ENCODE data around the gene EPRS1. TPM values are rescaled to one million over a fixed set of nuclear protein-coding genes. Genes with fewer than 3 reads are reported as not detected.

EPRS1 gene
- total and polyA plus RNA-seq, 9 of the 15 experiments (the other 6 are each of a cell fraction or from before 2014, with no cell fraction given), result 129 to 291 (median 248) TPM

DNA sequence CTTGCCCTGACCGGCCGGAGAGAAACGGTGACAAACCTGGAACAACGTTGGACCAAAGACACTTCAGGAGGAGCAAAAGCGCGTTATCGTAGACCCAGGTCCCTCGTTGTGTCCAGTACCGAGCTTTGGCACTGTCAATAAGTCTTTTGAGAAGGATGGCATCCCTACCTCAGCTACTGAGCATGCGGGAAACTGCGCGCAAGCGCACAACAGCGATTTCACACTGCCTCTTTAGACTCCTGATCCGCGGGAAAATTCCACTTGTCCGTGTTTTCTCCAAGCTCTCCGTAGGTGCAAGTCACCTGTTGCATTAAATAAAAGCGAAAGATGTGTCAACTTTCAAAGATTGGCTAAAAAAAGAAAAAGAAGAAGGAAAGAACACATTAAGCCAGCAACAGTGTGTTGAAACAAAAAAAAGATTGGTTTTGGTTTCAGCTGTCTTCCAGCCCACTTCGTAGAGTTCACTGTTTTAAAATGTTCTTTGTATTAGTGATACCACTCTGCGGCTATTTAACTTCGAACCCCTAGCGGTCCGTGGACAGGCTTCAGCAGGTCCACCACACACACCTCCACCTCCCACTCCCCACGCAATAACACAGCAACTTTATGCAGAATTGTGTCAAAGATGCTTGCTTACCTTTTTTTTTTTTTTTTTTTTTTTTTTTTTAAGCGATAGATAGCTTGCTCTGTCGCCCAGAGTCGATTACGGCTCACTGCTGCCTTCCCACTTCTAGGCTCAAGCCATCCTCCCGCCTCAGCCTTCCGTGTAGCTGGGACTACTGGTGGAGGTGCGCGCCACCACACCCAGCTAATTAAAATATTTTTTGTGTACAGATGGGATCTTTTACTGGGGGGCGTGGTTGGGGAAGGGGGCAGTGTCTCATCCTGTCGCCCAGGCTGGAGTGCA lies 43.6 kb upstream of the EPRS1 start, which contains the start of gene BPNT1:
TSS of gene BPNT1 (minus strand) at position 139 of the 907 bp plus-strand sequence. CDS start 9,942 bp downstream, outside the sequence.
- FAIRE-seq, result peak; percentile 96
- H4K20me1 ChIP-seq (replicated peaks; ENCODE audit: control insufficient read depth, insufficient read depth, low read length), result no peaks in the 10 kb centered on the region
- H3K9me1 ChIP-seq (ENCODE audit: control insufficient read depth, insufficient read depth, low read length), result no peaks in the 10 kb centered on the region
- in situ Hi-C loops (cut with MboI) (no loop called here), intact Hi-C loops (cut with micrococcal nuclease) (loop anchor here (1.0 to 5.0 kb wide), 5 partner anchors 44 to 253 kb away; partner anchors contain the start of genes EPRS1 and SLC30A10)
- peak; percentile 90 to 98 (median 91) for DNase-seq (ENCODE audit: extremely low read depth in 1 of 4, low spot score in 3 of 4)
- ATAC-seq, result peak; percentile 79
- H2AFZ ChIP-seq (ENCODE audit: low read depth, low read length), result peak within 1 kb of the TSS; percentile 89
- no peaks in the 10 kb centered on the region for H3K27me3 ChIP-seq (ENCODE audit: control insufficient read depth in 2 of 2, insufficient read depth in 2 of 2, low read length in 2 of 2)
- peaks cover 6% of the 10 kb centered on the region; the same call in 2 of the 3 replicates for H3K36me3 ChIP-seq (ENCODE audit: control insufficient read depth, insufficient read depth, low read length)
- ChIA-PET CTCF (ENCODE audit: low intra/inter-chr PET ratio) (no interaction called here), POLR2A (interaction anchor here (0.5 to 1.2 kb wide), 12 partner anchors 10 to 545 kb away, joined by 3 to 5 read pairs (median 3); partner anchors contain the start of gene RAB3GAP2)
- WGBS (ENCODE audit: insufficient coverage, low coverage, missing lambda C conversion rate), result under 1% methylated on average over 34 of the region's 35 CpGs
- peaks cover 37% of the 10 kb centered on the region for H3K79me2 ChIP-seq (ENCODE audit: control insufficient read depth, insufficient read depth, low read length)
- H3K4me2 ChIP-seq (ENCODE audit: insufficient read depth, low read length), result peak within 1 kb of the TSS; percentile 92
- H3K9ac ChIP-seq (ENCODE audit: insufficient read depth in 1 of 2, low read depth in 2 of 2, low read length in 2 of 2), result peak within 1 kb of the TSS; percentile 61 to 82
- H3K27ac ChIP-seq (ENCODE audit: extremely low read depth, low read depth, low read length), result peak within 1 kb of the TSS; percentile 13; the same call in 2 of the 3 replicates
- H3K4me3 ChIP-seq, result peak within 1 kb of the TSS; percentile 50
- H3K9me3 ChIP-seq (replicated peaks; ENCODE audit: control insufficient read depth, insufficient read depth, low read depth, low read length), result no peaks in the 10 kb centered on the region
- peaks cover 9 to 18% of the 10 kb centered on the region in 2 experiments; a peak in 4 of 5 replicates for H3K4me1 ChIP-seq (replicated peaks in 1 of 2; ENCODE audit: control insufficient read depth in 2 of 2, insufficient read depth in 2 of 2, low read length in 2 of 2)
- BruUV-seq (replicated peaks), result no TSS peak
- TF ChIP-seq KLF13 (tag; IDR thresholded peaks at IDR 0.05; ENCODE audit: borderline replicate concordance, low read depth), result peak; percentile 73; the same call in 1 of the 2 replicates
- peak; percentile 70 to 82 for TF ChIP-seq MAZ (CRISPR knock-in tag; conservative IDR thresholded peaks at IDR 0.05 in 1 of 2, IDR thresholded peaks at IDR 0.05 in 1 of 2)
- TF ChIP-seq, protein P1, sequence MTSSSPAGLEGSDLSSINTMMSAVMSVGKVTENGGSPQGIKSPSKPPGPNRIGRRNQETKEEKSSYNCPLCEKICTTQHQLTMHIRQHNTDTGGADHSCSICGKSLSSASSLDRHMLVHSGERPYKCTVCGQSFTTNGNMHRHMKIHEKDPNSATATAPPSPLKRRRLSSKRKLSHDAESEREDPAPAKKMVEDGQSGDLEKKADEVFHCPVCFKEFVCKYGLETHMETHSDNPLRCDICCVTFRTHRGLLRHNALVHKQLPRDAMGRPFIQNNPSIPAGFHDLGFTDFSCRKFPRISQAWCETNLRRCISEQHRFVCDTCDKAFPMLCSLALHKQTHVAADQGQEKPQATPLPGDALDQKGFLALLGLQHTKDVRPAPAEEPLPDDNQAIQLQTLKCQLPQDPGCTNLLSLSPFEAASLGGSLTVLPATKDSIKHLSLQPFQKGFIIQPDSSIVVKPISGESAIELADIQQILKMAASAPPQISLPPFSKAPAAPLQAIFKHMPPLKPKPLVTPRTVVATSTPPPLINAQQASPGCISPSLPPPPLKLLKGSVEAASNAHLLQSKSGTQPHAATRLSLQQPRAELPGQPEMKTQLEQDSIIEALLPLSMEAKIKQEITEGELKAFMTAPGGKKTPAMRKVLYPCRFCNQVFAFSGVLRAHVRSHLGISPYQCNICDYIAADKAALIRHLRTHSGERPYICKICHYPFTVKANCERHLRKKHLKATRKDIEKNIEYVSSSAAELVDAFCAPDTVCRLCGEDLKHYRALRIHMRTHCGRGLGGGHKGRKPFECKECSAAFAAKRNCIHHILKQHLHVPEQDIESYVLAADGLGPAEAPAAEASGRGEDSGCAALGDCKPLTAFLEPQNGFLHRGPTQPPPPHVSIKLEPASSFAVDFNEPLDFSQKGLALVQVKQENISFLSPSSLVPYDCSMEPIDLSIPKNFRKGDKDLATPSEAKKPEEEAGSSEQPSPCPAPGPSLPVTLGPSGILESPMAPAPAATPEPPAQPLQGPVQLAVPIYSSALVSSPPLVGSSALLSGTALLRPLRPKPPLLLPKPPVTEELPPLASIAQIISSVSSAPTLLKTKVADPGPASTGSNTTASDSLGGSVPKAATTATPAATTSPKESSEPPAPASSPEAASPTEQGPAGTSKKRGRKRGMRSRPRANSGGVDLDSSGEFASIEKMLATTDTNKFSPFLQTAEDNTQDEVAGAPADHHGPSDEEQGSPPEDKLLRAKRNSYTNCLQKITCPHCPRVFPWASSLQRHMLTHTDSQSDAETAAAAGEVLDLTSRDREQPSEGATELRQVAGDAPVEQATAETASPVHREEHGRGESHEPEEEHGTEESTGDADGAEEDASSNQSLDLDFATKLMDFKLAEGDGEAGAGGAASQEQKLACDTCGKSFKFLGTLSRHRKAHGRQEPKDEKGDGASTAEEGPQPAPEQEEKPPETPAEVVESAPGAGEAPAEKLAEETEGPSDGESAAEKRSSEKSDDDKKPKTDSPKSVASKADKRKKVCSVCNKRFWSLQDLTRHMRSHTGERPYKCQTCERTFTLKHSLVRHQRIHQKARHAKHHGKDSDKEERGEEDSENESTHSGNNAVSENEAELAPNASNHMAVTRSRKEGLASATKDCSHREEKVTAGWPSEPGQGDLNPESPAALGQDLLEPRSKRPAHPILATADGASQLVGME (CRISPR knock-in tag; IDR thresholded peaks at IDR 0.05), result 0 out of 2 replicates have a peak, but pooled peaks have one; percentile 88
- TF ChIP-seq SETDB1 (IDR thresholded peaks at IDR 0.05; ENCODE audit: low read length), result no peak
- peak; percentile 60 for TF ChIP-seq DACH1 (IDR thresholded peaks at IDR 0.05; ENCODE audit: partially characterized antibody)
- TF ChIP-seq ILF3 (IDR thresholded peaks at IDR 0.05; ENCODE audit: borderline replicate concordance), result no peak
- TF ChIP-seq ZNF589 (CRISPR knock-in tag; IDR thresholded peaks at IDR 0.05; ENCODE audit: low read depth), result no peak
- TF ChIP-seq SRSF7 (optimal IDR thresholded peaks at IDR 0.05; ENCODE audit: low read depth, low read length), result no peak
- TF ChIP-seq DDX20 (tag; IDR thresholded peaks at IDR 0.05; ENCODE audit: low read depth), result peak; percentile 34; the same call in 1 of the 2 replicates
- TF ChIP-seq FOXA3 (CRISPR knock-in tag; conservative IDR thresholded peaks at IDR 0.05 in 1 of 2, IDR thresholded peaks at IDR 0.05 in 1 of 2), result peak; percentile 46 to 74; a peak in 3 of 4 replicates
- no peak for TF ChIP-seq BMI1 (IDR thresholded peaks at IDR 0.05; ENCODE audit: low read length)
- TF ChIP-seq DMBX1 (CRISPR knock-in tag; IDR thresholded peaks at IDR 0.05; ENCODE audit: borderline replicate concordance), result no peak
- no peak for TF ChIP-seq ZNF764 (CRISPR knock-in tag; IDR thresholded peaks at IDR 0.05; ENCODE audit: low read depth)
- TF ChIP-seq ZNF644 (tag; IDR thresholded peaks at IDR 0.05; ENCODE audit: low read depth), result no peak
- TF ChIP-seq HLTF (IDR thresholded peaks at IDR 0.05), result peak; percentile 72; the same call in 1 of the 2 replicates
